Kidney glomerular epithelial cell (primary cell): Measurements from ENCODE around the gene ABTB2.
"Not testable (repeated sequence)": the region's sequence is repeated elsewhere in the genome, so short reads cannot be mapped to it uniquely, and the experiment has no call there.

Source experiments
- DNase-seq: peaks from one replicate; lab custom pipeline; 2025; lab: John Stamatoyannopoulos, UW

ABTB2 gene

DNA sequence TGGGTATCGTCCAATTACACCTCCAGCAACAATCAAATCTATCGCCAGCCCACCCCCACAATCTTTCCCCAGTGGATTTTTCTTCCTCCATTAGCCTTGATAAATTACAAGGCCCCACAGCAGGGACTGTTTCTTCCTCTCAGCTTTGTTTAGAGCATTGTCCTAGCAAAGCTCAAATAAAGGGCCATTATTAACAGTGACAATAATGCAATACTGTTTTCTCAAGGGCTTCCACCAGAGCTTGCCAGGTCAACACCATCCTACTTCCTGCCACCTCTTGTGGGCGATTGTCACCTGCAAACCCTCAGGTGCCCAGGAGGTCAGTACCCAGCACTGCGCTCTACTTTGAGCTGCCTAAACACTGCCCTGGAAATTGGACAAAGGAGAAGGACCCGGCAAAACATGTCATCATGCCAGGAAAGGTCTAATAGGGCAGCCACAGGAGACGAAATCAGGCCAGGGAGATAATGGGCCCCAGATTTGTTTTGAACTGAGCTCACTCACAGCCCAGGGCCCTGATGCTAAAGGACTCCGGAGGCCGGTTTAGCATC is 95.2 kb downstream of the ABTB2 start:
- no peak for DNase-seq

DNA sequence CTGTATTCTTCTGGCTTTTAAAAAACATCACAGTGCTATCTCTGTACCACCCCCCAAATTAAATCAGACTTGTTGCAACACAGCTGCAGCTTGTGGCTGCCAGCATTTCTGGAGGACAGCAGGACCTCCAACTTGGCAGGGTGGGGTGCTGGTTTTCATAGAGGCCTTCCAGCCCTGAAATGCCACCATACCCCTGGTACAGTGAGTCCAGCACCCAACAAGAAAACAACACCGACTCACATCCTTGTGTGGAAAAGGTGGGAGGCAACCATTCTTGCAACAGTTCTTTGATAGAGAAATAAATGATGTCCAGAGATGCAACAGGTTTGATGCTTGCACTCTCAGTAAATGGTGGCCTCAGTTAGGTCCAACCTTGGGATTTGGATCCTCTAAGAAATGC is 96.0 kb downstream of the ABTB2 start:
- DNase-seq, result no peak

DNA sequence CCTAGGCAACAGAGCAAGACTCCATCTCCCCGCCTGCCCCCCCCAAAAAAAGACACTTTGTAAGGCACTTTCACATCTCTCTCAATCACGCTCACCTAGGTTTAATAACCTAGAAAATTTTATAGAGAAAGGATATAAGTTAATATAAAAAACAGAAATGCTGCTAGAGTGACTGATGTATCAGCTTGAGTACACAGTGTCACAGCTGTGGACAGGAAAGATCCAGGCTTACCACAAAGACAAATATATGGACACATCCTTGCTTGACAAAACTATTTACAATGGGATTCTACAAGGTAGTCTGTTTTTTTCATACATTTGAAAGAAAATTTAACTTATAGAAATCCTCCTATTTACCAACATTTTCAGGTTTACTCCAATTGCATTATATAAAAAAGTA is 96.7 kb downstream of the ABTB2 start:
- no peak for DNase-seq

DNA sequence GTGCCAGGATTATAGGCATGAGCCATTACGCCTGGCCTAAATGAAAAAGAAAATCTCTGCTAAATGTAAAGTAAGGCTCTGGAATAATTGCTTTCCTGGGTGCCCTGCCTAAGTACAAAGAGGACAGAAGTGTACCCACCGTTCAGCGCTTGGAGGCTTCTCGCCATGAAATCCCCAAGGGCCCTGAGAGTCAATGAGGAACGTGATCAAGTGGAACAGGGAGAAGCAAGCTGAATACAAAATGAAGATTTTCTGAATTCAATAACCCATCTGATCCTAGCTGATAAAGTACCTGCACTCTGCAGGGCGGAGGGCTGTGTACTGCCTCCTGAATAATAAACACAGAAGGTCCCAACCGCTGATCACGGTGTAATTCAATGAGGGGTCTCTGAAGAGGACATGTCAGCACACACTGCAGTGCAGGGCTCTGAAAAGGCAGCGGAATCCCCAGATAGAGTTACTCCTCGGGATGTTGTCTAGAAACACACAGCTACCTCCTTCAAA is 97.7 kb downstream of the ABTB2 start:
- DNase-seq, result no peak

- no peak for DNase-seq
These were observed 98.7 kb downstream of the ABTB2 start for GRCh38 chr11:34259087-34259486.

DNA sequence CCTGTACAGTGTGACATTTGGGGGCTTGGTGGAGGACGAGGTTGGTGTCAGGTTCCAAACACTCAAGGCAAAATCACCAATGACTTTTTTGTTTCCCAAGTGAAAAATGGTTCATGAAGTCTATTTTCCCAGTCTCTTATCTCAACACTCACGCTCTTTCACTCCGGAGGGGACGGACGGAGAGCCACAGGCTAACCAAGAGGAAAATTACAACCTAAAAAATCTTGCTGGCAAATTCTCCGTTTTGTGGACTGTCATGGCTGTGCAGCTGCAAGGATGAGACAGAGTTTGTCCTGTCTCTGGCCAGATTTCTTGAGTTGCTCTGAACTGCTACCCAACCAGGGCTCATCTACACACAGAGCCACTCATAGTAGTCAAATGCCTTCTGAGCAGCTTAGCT is 101.2 kb downstream of the ABTB2 start:
- DNase-seq, result no peak

DNA sequence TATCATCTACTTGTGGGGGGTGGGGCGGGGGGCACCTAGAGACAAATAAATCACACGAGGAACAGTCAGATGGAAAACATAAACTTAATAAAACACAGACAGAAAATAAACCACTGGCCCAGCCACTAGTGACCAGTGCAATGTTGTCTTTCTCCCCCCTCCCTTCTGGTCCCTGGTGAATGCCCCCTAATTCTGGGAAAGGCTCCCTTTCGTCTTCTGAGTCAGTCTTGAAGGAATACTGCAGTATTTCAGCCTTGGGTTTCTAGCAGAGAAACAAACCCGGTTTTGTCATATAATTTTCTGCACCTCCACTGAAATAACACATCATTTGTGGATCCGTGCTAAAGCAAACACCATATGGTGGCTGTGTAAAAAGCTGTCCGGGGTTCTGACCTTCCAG is 101.7 kb downstream of the ABTB2 start:
- no peak for DNase-seq

- DNase-seq, result no peak
These were observed 102.7 kb downstream of the ABTB2 start for GRCh38 chr11:34255101-34255500.

DNA sequence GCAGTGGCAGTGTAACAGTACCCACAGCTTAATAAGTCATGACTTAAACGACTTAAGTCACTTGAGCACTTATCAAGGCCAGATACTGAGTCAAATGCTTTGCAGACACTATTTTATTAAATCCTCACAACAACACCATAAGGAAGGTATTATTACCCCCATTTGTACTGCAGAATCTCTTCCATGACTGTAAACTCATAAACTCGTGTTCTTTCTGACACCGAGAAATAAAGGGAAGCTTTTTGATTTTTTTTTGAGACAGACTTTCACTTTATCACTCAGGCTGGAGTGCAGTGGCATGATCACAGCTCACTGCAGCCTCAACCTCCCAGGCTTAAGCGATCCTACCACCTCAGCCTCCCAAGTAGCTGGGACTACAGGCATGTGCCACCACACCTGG is 103.8 kb downstream of the ABTB2 start:
- no peak for DNase-seq

GRCh38 chr11:34252651-34253050 is 105.2 kb downstream of the ABTB2 start:
- DNase-seq, result no peak

- DNase-seq, result no peak
These were observed 105.8 kb downstream of the ABTB2 start for GRCh38 chr11:34252015-34252414.

GRCh38 chr11:34251589-34251980 is 106.2 kb downstream of the ABTB2 start:
- DNase-seq, result peak; percentile 33

GRCh38 chr11:34250732-34251588 is 106.8 kb downstream of the ABTB2 start:
- DNase-seq, result peak; percentile 28

- DNase-seq, result no peak
These were observed 107.6 kb downstream of the ABTB2 start for GRCh38 chr11:34250211-34250610.

DNA sequence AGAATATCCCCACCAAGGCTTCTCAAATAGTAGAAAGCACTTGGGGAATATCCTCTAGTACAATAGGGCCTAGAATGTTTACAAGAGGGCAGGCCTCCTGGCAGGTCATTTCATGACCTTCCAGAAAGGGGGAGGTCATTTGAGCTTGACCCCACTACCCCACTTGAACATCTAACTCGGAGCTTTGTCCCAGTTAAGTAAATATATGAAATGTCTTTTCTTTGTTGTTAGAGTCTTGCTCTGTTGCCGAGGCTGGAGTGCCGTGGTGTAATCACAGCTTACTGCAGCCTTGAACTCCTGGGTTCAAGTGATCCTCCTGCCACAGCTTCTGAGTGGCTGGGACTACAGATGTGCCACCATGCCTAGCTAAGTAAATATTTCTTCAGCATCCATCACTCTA is 108.4 kb downstream of the ABTB2 start:
- no peak for DNase-seq

DNA sequence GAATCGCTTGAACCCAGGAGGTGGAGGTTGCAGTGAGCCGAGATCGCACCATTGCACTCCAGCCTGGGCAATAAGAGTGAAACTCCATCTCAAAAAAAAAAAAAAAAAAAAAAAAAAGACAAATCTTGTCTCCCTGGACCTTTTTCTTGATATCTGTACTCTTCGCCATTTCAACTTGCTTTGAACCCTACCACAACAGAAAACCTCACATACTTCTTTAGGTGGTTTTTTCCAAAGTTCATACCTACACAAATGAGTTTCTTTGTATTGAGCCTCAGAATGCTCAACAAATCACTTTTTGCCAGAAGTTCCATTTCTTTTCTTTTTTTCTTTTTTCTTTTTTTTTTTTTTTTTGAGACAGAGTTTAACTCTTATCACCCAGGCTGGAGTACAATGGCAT is 111.3 kb downstream of the ABTB2 start:
- not testable (repeated sequence) for DNase-seq

- no peak for DNase-seq
These were observed 112.8 kb downstream of the ABTB2 start for GRCh38 chr11:34245041-34245440.

- peak; percentile 62 for DNase-seq
These were observed 114.0 kb downstream of the ABTB2 start for GRCh38 chr11:34243600-34244464.

DNA sequence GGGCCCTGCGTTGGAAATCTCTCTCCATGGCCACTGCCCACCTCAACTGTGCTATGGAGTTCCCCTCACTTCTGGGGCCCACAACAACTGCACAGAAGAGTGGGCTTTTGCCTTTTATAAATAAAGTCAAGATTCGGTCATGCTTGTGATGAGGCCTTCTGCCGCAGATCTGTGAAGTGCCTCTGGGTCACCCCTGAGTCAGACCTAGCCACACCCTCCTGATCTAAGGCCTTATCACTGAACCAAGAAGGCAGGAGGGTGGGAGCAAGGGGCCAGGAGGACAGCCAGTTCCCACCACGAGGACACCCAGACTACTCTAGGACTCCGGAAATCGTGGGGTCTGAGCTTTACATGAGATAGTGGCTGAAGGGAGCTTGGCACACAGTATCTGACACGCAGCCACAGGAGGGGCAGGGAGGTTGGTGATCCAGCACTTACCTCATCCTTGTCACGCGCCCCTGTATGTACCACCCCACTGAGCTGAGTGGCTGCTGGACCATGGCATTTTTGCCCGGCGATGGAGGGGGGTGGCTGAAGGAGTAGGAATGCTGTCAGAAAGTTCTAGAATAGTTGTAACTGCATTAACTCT is 115.7 kb downstream of the ABTB2 start:
- peak; percentile 89 for DNase-seq

DNA sequence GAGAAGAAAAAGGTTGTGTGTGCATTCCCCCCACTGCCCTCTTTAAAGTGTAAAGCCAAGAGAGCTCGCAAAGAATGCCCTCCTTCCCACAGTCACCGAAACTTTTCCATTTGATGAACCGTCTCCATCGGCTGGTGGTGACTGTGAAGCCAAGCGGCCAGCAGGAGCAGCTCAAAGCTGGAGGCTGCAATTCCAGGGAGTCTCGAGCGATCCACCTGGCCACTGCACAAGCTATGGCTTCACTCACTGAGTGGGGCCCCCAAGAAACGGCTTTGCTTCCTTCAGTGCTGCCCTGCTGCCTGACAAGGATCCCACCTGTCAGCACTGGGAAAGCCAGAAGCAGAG is 117.7 kb downstream of the ABTB2 start:
- no peak for DNase-seq

GRCh38 chr11:34239465-34240149 is 118.2 kb downstream of the ABTB2 start:
- DNase-seq, result no peak

DNA sequence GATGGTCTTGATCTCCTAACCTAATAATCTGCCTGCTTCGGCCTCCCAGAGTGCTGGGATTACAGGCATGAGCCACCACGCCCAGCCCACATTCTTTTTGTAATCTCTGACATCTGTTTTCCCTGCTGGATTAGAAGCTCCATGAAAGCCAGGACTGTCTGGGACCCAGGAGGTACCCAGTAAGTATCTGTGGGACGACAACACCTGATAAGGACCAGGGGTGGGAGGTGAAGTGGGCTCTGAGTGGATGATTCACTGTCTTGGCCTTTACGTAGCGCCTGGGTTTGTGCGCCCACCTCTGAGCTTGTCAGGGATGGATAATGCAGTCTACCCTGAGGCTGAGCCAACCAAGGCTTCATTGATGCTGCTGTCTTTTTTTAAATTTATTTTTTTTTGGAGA is 118.8 kb downstream of the ABTB2 start:
- no peak for DNase-seq
